IPS-NIHi7 (cell line): Measurements from ENCODE around the gene KCNS1.
"Not testable (repeated sequence)": the region's sequence is repeated elsewhere in the genome, so short reads cannot be mapped to it uniquely, and the experiment has no call there.

ENCODE experiments used
- DNase-seq: peaks from one replicate; pipeline ENCODE4 v3.0.0; 2012; ENCODE audit warnings: mixed read lengths; ENCODE audit errors: extremely low spot score

KCNS1 gene

GRCh38 chr20:45080867-45081624, 19.9 kb downstream of the KCNS1 start:
- no peak for DNase-seq

- no peak for DNase-seq
Observed at GRCh38 chr20:45077559-45077958, 23.4 kb downstream of the KCNS1 start.

- no peak for DNase-seq
Observed at GRCh38 chr20:45073221-45073620, 27.7 kb downstream of the KCNS1 start.

- DNase-seq: no peak
Observed at GRCh38 chr20:45072066-45072465, 28.9 kb downstream of the KCNS1 start.

- no peak for DNase-seq
Observed at GRCh38 chr20:45070932-45071632, 29.8 kb downstream of the KCNS1 start.

GRCh38 chr20:45069261-45069660, 31.7 kb downstream of the KCNS1 start:
- DNase-seq: no peak

GRCh38 chr20:45067558-45067957, 33.4 kb downstream of the KCNS1 start:
- DNase-seq: no peak

- DNase-seq: no peak
Observed at GRCh38 chr20:45067087-45067486, 33.8 kb downstream of the KCNS1 start.

- no peak for DNase-seq
Observed at GRCh38 chr20:45066372-45066771, 34.6 kb downstream of the KCNS1 start.

- no peak for DNase-seq
Observed at GRCh38 chr20:45064812-45065211, 36.1 kb downstream of the KCNS1 start.

- DNase-seq: not testable (repeated sequence)
Observed at GRCh38 chr20:45063107-45063506, 37.8 kb downstream of the KCNS1 start.

GRCh38 chr20:45061244-45061643, 39.7 kb downstream of the KCNS1 start:
- no peak for DNase-seq

- no peak for DNase-seq
Observed at GRCh38 chr20:45060294-45060693, 40.6 kb downstream of the KCNS1 start.

GRCh38 chr20:45059022-45059728, 41.8 kb downstream of the KCNS1 start:
- no peak for DNase-seq

- DNase-seq: no peak
Observed at GRCh38 chr20:45058168-45058850, 42.6 kb downstream of the KCNS1 start.

- no peak for DNase-seq
Observed at GRCh38 chr20:45056473-45057173, 44.3 kb downstream of the KCNS1 start.

GRCh38 chr20:45055056-45055455, 45.9 kb downstream of the KCNS1 start:
- no peak for DNase-seq

- no peak for DNase-seq
Observed at GRCh38 chr20:45053430-45054351, 47.2 kb downstream of the KCNS1 start.

GRCh38 chr20:45052698-45053429, 48.1 kb downstream of the KCNS1 start:
- DNase-seq: no peak
